SIG-M5 treated with dmso at 0.1 percent for 504 hours (cell line): ENCODE data around the gene ARMH2.
"Not testable (repeated sequence)": the region's sequence is repeated elsewhere in the genome, so short reads cannot be mapped to it uniquely, and the experiment has no call there.

Experiments
- DNase-seq: peaks from one replicate; lab custom pipeline; 2025; ENCODE audit not compliant: unreplicated experiment; lab: John Stamatoyannopoulos, UW

The ARMH2 gene

GRCh38 chr6:24765968-24766367, 32.7 kb downstream of the ARMH2 start:
- not testable (repeated sequence) for DNase-seq

GRCh38 chr6:24764833-24765828, 33.6 kb downstream of the ARMH2 start:
- DNase-seq, result not testable (repeated sequence)

DNA sequence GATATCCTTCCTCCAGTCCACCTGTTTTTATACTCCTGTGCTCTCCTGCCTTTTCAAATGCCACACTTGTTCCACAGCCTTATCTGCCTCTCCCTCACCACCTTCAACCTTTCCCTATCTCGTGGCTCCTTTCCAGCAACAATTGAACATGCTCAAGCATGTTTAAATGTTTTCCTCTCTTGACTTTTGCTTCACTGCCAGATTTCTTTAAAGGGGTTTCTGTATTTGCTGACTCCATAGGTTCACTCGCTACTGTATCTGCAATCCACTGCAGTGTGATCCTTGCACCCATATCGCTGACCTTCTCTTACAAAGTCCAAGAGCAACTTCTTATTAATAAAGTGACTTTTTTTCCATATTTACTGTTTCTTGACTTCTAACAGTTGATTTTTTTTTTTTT, 35.1 kb downstream of the ARMH2 start:
- DNase-seq, result no peak

- no peak for DNase-seq
Observed at GRCh38 chr6:24761851-24762250, 36.9 kb downstream of the ARMH2 start.

DNA sequence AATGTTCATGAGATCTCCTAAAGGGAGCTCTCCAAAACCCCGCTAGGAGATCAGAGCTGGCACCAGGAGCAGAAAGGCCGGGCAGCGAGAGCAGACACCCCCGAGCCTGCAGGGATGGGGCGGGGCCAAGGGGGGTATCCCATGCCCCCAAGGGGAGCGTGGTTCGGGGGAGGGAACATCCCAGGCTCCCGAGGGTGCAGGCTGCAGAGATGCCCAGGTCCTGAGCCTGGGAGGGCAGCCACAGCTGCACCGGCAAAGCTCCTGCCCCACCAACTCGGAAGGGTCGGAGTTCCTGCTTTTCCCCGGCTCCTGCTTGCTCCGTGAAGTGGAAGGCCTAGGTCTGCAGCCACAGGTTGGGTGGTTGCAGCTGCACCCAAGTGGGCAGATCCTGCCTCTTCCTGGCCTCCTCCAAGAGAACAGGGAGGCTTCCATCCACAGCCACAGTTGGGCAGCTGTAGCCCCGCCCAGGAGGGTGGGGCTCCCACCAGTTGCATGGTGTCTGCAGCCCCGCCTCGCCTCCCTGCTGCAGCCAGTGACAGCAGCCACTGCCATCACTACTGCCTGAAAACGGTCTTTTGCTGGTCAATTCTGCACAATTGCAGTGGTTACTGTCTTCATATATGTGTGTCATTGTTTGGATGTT, 37.4 kb downstream of the ARMH2 start:
- DNase-seq, result no peak

- DNase-seq, result no peak
Observed at GRCh38 chr6:24760210-24760609, 38.5 kb downstream of the ARMH2 start.

- DNase-seq, result no peak
Observed at GRCh38 chr6:24759718-24760117, 39.0 kb downstream of the ARMH2 start.

- no peak for DNase-seq
Observed at GRCh38 chr6:24757611-24758010, 41.1 kb downstream of the ARMH2 start.

DNA sequence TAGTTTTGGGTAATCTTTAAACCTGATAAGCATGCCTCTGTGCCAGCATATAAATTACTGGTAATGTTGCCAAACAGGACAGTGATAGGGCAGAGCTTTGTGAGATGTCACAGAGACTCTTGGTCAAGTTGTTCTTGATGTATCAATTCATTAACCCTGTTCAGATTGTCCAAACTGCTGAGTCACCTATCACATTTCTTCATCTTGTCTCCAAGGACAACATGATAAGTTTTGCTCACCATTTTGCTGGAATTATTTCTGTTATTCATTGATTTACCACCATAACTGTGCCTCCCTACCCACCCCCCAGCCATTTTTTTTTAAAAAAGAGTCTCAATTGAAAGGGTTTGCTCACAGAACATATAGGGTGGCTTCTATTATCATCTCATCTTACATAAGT, 43.4 kb downstream of the ARMH2 start:
- DNase-seq, result no peak

DNA sequence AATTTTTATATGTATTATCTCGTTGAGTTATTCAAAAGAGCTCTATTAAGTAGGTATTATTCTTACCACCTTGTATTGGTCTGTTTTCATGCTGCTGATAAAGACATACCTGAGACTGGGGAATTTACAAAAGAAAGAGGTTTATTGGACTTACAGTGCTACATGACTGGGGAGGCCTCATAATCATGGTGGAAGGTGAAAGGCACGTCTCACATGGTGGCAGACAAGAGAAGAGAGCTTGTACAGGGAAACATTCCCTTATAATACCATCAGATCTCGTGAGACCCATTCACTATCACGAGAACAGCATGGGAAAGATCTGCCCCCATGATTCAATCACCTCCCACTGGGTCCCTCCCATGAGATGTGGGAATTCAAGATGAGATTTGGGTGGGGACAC, 44.3 kb downstream of the ARMH2 start:
- DNase-seq, result not testable (repeated sequence)

- no peak for DNase-seq
Observed at GRCh38 chr6:24753545-24753944, 45.2 kb downstream of the ARMH2 start.

DNA sequence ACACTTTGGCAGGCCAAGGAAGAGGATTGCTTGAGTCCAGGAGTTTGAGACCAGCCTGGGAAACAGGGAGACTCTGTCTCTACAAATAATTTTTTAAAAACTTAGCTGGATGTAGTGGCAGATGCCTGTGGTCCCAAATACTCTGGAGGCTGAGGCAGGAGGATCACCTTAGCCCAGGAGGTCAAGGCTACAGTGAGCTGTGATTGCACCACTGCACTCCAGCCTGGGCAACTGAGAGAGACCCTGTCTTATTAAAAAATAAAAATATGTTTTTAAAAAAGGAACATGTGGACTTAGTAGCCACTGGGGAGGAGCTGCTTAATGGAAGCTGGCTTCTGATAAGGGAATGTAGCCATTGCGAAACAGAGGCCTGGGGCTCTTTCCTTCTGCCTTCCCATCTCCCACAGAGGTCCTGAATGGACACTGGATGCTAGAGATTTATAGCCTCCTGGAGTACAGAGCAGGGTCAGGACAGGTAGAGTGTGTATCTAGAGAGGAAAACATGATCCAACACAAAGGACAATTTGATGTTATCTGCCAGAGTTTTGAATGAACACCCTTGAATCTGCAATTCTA, 45.7 kb downstream of the ARMH2 start:
- no peak for DNase-seq

GRCh38 chr6:24752503-24752902, 46.2 kb downstream of the ARMH2 start:
- no peak for DNase-seq

DNA sequence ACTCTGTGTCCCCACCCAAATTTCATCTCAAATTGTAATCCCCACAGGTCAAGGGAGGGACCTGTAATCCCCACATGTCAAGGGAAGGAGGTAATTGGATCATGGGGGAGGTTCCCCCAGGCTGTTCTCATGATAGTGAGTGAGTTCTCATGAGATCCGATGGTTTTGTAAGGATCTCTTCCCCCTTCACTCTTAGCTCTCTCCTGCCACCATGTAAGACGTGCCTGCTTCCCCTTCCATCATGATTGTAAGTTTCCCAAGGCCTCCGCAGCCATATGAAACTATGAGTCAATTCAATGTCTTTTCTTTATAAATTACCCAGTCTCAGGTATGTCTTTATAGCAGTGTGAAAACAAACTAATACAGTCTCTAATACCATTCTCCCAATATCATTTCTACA, 47.8 kb downstream of the ARMH2 start:
- DNase-seq, result not testable (repeated sequence)

DNA sequence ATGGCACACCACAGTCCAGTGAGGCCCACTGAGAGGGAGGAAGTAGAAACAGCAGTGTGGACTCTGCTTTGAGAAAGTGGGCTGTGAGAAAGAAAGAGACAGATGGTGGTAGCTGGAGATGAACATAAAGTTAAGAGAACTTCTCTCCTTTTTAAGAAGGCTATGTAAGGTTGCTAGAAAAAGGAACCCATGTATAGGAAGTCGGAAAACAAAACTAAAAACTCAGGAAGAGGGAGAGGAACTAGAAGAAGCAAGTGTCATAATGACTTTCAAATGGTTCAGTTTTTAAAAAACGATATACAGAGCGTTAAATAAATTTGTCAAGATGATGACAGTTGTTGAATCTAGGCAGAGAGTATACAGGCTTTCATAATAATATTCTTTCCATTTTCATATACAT, 49.4 kb downstream of the ARMH2 start:
- DNase-seq, result peak; percentile 52
